H1 (cell line): ENCODE results near the gene CEP104. TPM values are rescaled to one million over a fixed set of nuclear protein-coding genes. Genes with fewer than 3 reads are reported as not detected.

ENCODE experiments used
- CTCF ChIA-PET: fragments of 300-600 bp; sonication (Branson Sonifier 250); formaldehyde crosslinking; loops from one replicate; lab custom pipeline; 2021; ENCODE audit not compliant: partially characterized antibody; lab: Charles Lee
- POLR2A ChIA-PET: fragments of 300-600 bp; sonication (Branson Sonifier 250); formaldehyde crosslinking; loops from one replicate; lab custom pipeline; 2021; ENCODE audit warnings: inconsistent platforms; ENCODE audit not compliant: partially characterized antibody; lab: Charles Lee
- DNase-seq, 2 experiments: peaks; one replicate each; pipeline versions ENCODE4 v3.0.0 to v3.0.0-alpha.2; 2010 to 2022; ENCODE audit warnings: low spot score in 2 of 2, low read depth in 1 of 2, mixed read lengths in 1 of 2
- FAIRE-seq: peaks from 2 replicates; lab custom pipeline; 2011; peaks lifted over from hg19 to GRCh38; lab: Jason Lieb, UNC
- H2AFZ ChIP-seq: 2 replicates; pipeline ENCODE4 v1.8.1; 2012; ENCODE audit warnings: low read length, inconsistent platforms
- H2AK5ac ChIP-seq: 2 replicates; pipeline ENCODE4 v1.6.1; 2013; ENCODE audit warnings: low read depth, low read length
- H2BK120ac ChIP-seq: replicated peaks from 2 replicates; pipeline ENCODE3; 2013; ENCODE audit warnings: low read depth, low read length, inconsistent platforms
- H2BK12ac ChIP-seq: 2 replicates; pipeline ENCODE4 v1.6.1; 2013; ENCODE audit warnings: low read depth, low read length
- H2BK15ac ChIP-seq: 2 replicates; pipeline ENCODE4 v1.6.1; 2013; ENCODE audit warnings: low read length
- H2BK20ac ChIP-seq: 2 replicates; pipeline ENCODE4 v1.6.1; 2013; ENCODE audit warnings: low read length
- H2BK5ac ChIP-seq: 2 replicates; pipeline ENCODE4 v1.6.1; 2013; ENCODE audit warnings: low read depth, low read length
- H3K14ac ChIP-seq: 2 replicates; pipeline ENCODE4 v1.6.1; 2013; ENCODE audit warnings: inconsistent platforms; ENCODE audit not compliant: insufficient read length
- H3K18ac ChIP-seq: 2 replicates; pipeline ENCODE4 v1.6.1; 2013; ENCODE audit warnings: low read length; ENCODE audit errors: extremely low read depth
- H3K23ac ChIP-seq: 2 replicates; pipeline ENCODE4 v1.6.1; 2013; ENCODE audit warnings: inconsistent platforms; ENCODE audit not compliant: insufficient read length
- H3K23me2 ChIP-seq: 2 replicates; pipeline ENCODE4 v1.6.1; 2013; ENCODE audit warnings: low read depth, low read length
- H3K27ac ChIP-seq: 2 replicates; pipeline ENCODE4 v1.6.1; 2011; ENCODE audit warnings: low read depth, low read length, inconsistent platforms
- H3K27me3 ChIP-seq, 4 experiments: replicated peaks in 1 of 4; 1 replicate in 1 of 4; 2 replicates in 3 of 4; pipeline versions ENCODE4 v1.6.1 to v1.8.1; 2011 to 2013; ENCODE audit warnings: low read length in 3 of 4, mild to moderate bottlenecking in 3 of 4, inconsistent platforms in 2 of 4, mixed read lengths in 2 of 4, moderate library complexity in 1 of 4; ENCODE audit not compliant: control insufficient read depth in 3 of 4, insufficient read depth in 3 of 4; ENCODE audit errors: extremely low read depth in 1 of 4
- H3K36me3 ChIP-seq, 4 experiments: 2 replicates each; pipeline versions ENCODE4 v1.6.1 to v1.8.1; 2011 to 2013; ENCODE audit warnings: mild to moderate bottlenecking in 4 of 4, low read length in 3 of 4, moderate library complexity in 2 of 4, control low read depth in 1 of 4, inconsistent platforms in 1 of 4; ENCODE audit not compliant: insufficient read depth in 4 of 4, control insufficient read depth in 2 of 4
- H3K4ac ChIP-seq: replicated peaks from 2 replicates; pipeline ENCODE3; 2013; ENCODE audit warnings: low read length, low read depth, mixed read lengths, inconsistent platforms; ENCODE audit not compliant: insufficient read length
- H3K4me1 ChIP-seq, 4 experiments: replicated peaks in 1 of 4; 1 replicate in 1 of 4; 2 replicates in 3 of 4; pipeline versions ENCODE4 v1.6.1 to v1.8.1; 2011 to 2013; ENCODE audit warnings: low read length in 3 of 4, inconsistent platforms in 2 of 4, mixed read lengths in 1 of 4; ENCODE audit not compliant: insufficient read depth in 4 of 4, control insufficient read depth in 3 of 4
- H3K4me2 ChIP-seq, 2 experiments: 2 replicates each; pipeline versions ENCODE4 v1.6.1 to v1.8.1; 2011 to 2013; ENCODE audit warnings: low read depth in 2 of 2, low read length in 2 of 2, control low read depth in 1 of 2, inconsistent platforms in 1 of 2, mild to moderate bottlenecking in 1 of 2; ENCODE audit not compliant: insufficient read depth in 1 of 2
- H3K4me3 ChIP-seq, 4 experiments: fragments of 200-600, 300-600 bp in 1 of 4; sonication (generic), shearing (Covaris generic), sonication (Bioruptor Twin) in 1 of 4; 2 replicates each; pipeline versions ENCODE4 v1.5.1 to v1.8.1; 2011 to 2016; ENCODE audit warnings: low read length in 4 of 4, low read depth in 3 of 4, control low read depth in 2 of 4, inconsistent platforms in 2 of 4, mild to moderate bottlenecking in 2 of 4, mixed read lengths in 1 of 4, moderate library complexity in 1 of 4; ENCODE audit not compliant: insufficient read depth in 2 of 4; ENCODE audit errors: extremely low read depth in 1 of 4
- H3K56ac ChIP-seq: replicated peaks from 2 replicates; pipeline ENCODE3; 2013; ENCODE audit warnings: low read depth, mild to moderate bottlenecking, mixed read lengths, low read length, inconsistent platforms; ENCODE audit not compliant: insufficient read length
- H3K79me1 ChIP-seq: 2 replicates; pipeline ENCODE4 v1.6.1; 2013; ENCODE audit warnings: low read depth, low read length, control low read depth
- H3K79me2 ChIP-seq, 2 experiments: 2 replicates each; pipeline versions ENCODE4 v1.6.1 to v1.8.1; 2012 to 2013; ENCODE audit warnings: low read length in 2 of 2, mild to moderate bottlenecking in 2 of 2, inconsistent platforms in 1 of 2; ENCODE audit not compliant: insufficient read depth in 2 of 2, control insufficient read depth in 1 of 2
- H3K9ac ChIP-seq, 4 experiments: replicated peaks in 1 of 4; 1 replicate in 1 of 4; 2 replicates in 3 of 4; pipeline versions ENCODE4 v1.6.1 to v1.8.1; 2011 to 2013; ENCODE audit warnings: low read depth in 3 of 4, low read length in 3 of 4, control low read depth in 2 of 4, mild to moderate bottlenecking in 2 of 4, moderate library complexity in 2 of 4, inconsistent platforms in 1 of 4; ENCODE audit errors: extremely low read depth in 1 of 4
- H3K9me3 ChIP-seq, 2 experiments: 2 replicates each; pipeline versions ENCODE4 v1.6.1 to v1.8.1; 2012 to 2013; ENCODE audit warnings: mild to moderate bottlenecking in 2 of 2, moderate library complexity in 2 of 2, control low read depth in 1 of 2, inconsistent platforms in 1 of 2, low read depth in 1 of 2, low read length in 1 of 2, mixed read lengths in 1 of 2; ENCODE audit not compliant: insufficient read depth in 2 of 2
- H4K20me1 ChIP-seq, 2 experiments: replicated peaks in 1 of 2; 2 replicates each; pipeline versions ENCODE3 to v1.8.1; 2011 to 2013; ENCODE audit warnings: inconsistent platforms in 2 of 2, low read length in 2 of 2, mild to moderate bottlenecking in 1 of 2; ENCODE audit not compliant: insufficient read depth in 2 of 2, control insufficient read depth in 1 of 2
- H4K5ac ChIP-seq: 2 replicates; pipeline ENCODE4 v1.6.1; 2013; ENCODE audit warnings: low read length, low read depth, mixed read lengths, inconsistent platforms; ENCODE audit not compliant: insufficient read length
- H4K8ac ChIP-seq: 2 replicates; pipeline ENCODE4 v1.8.0; 2013; ENCODE audit warnings: mild to moderate bottlenecking, moderate library complexity, low read length, inconsistent platforms; ENCODE audit not compliant: insufficient read depth; ENCODE audit errors: extremely low read depth
- H4K91ac ChIP-seq: replicated peaks from 2 replicates; pipeline ENCODE3; 2013; ENCODE audit warnings: low read length, mixed read lengths, inconsistent platforms; ENCODE audit not compliant: insufficient read length
- CEBPB ChIP-seq: IDR thresholded peaks from 2 replicates; pipeline ENCODE4 v1.6.1; 2012; ENCODE audit warnings: low read depth, low read length
- GABPA ChIP-seq: IDR thresholded peaks from 2 replicates; pipeline ENCODE4 v1.6.1; 2011; ENCODE audit warnings: mild to moderate bottlenecking, low read length, moderate library complexity, borderline replicate concordance; ENCODE audit not compliant: insufficient read depth
- HDAC6 ChIP-seq: IDR thresholded peaks from one replicate; pipeline ENCODE4 v1.7.1; 2012; ENCODE audit warnings: low read depth, mild to moderate bottlenecking, inconsistent platforms, low read length, moderate library complexity
- KDM4A ChIP-seq: IDR thresholded peaks from one replicate; pipeline ENCODE4 v1.7.1; 2012; ENCODE audit warnings: low read depth, mild to moderate bottlenecking, moderate library complexity, low read length, inconsistent platforms; ENCODE audit not compliant: severe bottlenecking
- SP1 ChIP-seq: IDR thresholded peaks from 2 replicates; pipeline ENCODE4 v1.6.1; 2011; ENCODE audit warnings: low read depth, low read length
- WGBS, 2 experiments: shearing (Covaris generic) in 1 of 2; methylation state at CpG; one replicate each; pipeline versions ENCODE4 v1.1.6 to v1.1.7; 2013 to 2015; ENCODE audit warnings: low lambda C conversion rate in 2 of 2, mixed read lengths in 2 of 2, inconsistent platforms in 1 of 2, low coverage in 1 of 2, missing lambda C conversion rate in 1 of 2; ENCODE audit not compliant: insufficient replicate concordance in 2 of 2, insufficient coverage in 1 of 2, insufficient read length in 1 of 2; ENCODE audit errors: extremely low coverage in 1 of 2, missing lambda C conversion rate in 1 of 2; 5-methylcytosine and 5-hydroxymethylcytosine counted together
- polyA plus RNA-seq, 7 experiments: library from polyadenylated mRNA; depleted of rRNA in 3 of 7; stranded (reverse) in 5 of 7; unstranded in 2 of 7; fragments of >200 nt in 5 of 7; fragments of 200-250 nt in 2 of 7; gene quantifications; 1 replicate in 5 of 7; 2 replicates in 1 of 7; 4 replicates in 1 of 7; pipeline versions ENCODE4 v1.2.1 to v1.2.3, GENCODE V29; 2011 to 2013; ENCODE audit warnings: missing spikeins in 2 of 7, mixed read lengths in 2 of 7
- total RNA-seq: library from RNA; stranded (reverse); fragmentation: NEBNext Ultra II Directional; extraction: Animal tissue kit (Norgen Biotek cat#: 25700); gene quantifications from 2 replicates; pipeline ENCODE4 v1.2.1, GENCODE V29; 2021

The CEP104 gene
- total and polyA plus RNA-seq, 2 of the 8 experiments (the other 6 are each of a cell fraction or from before 2014, with no cell fraction given), result 8.0 to 43.9 TPM

DNA sequence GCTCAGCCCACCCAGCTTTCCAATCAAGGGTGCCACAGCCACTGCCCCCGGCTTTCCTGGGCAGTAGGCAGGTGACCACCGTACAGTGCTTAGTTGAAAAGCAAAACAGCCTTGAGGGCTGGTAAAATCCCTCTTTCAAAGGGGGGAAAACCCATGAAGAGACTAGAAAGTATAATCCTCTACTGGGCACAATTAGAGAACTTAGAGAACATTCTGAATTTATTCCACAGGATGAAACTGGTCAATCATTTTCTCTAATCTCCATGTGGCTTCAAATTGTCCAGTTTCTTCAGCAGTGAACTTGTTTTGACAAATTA, 45.5 kb downstream of the CEP104 start:
- TF ChIP-seq GABPA, result no peak
- no peak for TF ChIP-seq HDAC6
- TF ChIP-seq CEBPB, result no peak
- TF ChIP-seq KDM4A, result no peak
- TF ChIP-seq SP1, result no peak
- TF ChIP-seq, all 59 proteins: peak for 0
- no peak overlapping the region for H3K4ac ChIP-seq
- H2BK5ac ChIP-seq, result no peak overlapping the region
- H3K4me1 ChIP-seq, result peaks cover 0 to 5% (median 0%) of the 10 kb centered on the region in 4 experiments; a peak in 1 of 7 replicates
- H4K5ac ChIP-seq, result no peak overlapping the region
- DNase-seq, result no peak
- no peak overlapping the region; the same call in 1 of the 2 replicates for H4K8ac ChIP-seq
- H4K91ac ChIP-seq, result no peak overlapping the region
- H3K23ac ChIP-seq, result no peak overlapping the region
- H3K9me3 ChIP-seq, result peaks cover 8 to 12% of the 10 kb centered on the region in 2 experiments; a peak in 3 of 4 replicates
- no peak for FAIRE-seq
- 67% methylated on average over 2 of the region's 2 CpGs; no CpG with 5 or more reads in 1 of the 2 experiments for WGBS, 2 experiments
- H2BK12ac ChIP-seq, result no peak overlapping the region
- H3K9ac ChIP-seq, result no peak overlapping the region
- H2BK15ac ChIP-seq, result no peak overlapping the region
- no peaks in the 10 kb centered on the region; a peak in 1 of 8 replicates for H3K36me3 ChIP-seq
- no peak overlapping the region for H2BK120ac ChIP-seq
- H3K79me2 ChIP-seq, result no peaks in the 10 kb centered on the region
- no peak overlapping the region for H3K4me3 ChIP-seq
- no peak overlapping the region for H2AFZ ChIP-seq
- CTCF ChIA-PET, result interaction anchor here (0.6 to 1.2 kb wide), 4 partner anchors 14 to 53 kb away, joined by 3 to 4 read pairs (median 3); no protein-coding TSS in a partner anchor
- no peak overlapping the region for H3K18ac ChIP-seq
- H2BK20ac ChIP-seq, result no peak overlapping the region
- H3K27me3 ChIP-seq, result no peaks in the 10 kb centered on the region
- no peak overlapping the region for H3K14ac ChIP-seq
- no peak overlapping the region for H3K27ac ChIP-seq
- POLR2A ChIA-PET, result interaction anchor here (1.2 kb wide), 1 partner anchor 359 kb away, joined by 3 read pairs; no protein-coding TSS in a partner anchor
- H3K23me2 ChIP-seq, result no peaks in the 10 kb centered on the region
- H3K56ac ChIP-seq, result no peak overlapping the region
- H4K20me1 ChIP-seq, result no peaks in the 10 kb centered on the region
- no peaks in the 10 kb centered on the region for H3K79me1 ChIP-seq
- H2AK5ac ChIP-seq, result no peak overlapping the region
- H3K4me2 ChIP-seq, result 0 out of 4 replicates have a peak overlapping the region, but pooled peaks of 1 of the 2 experiments have one; percentile 6
